ENCODE measurements around the gene JAG2.

JAG2 gene

DNA sequence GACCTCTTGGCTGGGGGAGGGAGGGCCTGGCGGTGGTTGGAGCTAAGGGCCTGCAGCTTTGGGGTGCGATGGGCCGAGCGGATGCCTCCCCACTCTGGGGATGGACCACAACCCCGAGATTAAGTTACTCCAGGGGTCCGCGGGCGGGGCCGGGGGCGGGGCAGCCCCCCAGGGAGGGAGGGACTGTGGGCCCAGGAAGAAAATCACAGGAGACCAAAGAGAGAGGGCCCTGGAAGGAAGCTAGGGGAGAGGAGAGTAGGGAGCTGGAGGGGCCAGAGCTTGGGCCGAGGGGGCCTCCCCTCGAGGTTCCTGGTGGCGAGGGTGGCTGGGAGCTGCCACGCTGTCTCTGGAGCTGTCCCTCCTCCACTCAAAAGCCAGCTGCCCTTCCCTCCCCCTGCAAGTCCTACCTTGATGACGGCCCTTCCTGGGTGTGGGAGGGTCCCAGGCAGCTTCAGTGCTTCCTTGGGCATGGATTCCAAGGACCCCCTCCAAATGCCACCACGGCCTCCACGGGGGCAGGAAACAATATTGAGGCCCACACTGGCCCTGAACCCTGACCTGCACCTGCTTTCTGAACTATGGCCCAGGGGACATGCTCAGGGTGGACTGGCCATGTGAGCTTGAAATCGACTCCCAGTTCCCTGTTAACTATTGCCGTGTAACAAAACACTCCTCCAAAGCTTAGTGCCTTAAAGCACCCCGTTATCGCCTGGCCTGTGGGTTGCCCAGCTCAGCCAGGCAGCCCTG is 13.1 kb upstream of the JAG2 start:
- DNase-seq: no peak

GRCh38 chr14:105180592-105181548 is 12.3 kb upstream of the JAG2 start, which contains the start of gene NUDT14:
TSS of gene NUDT14 (minus strand) at chr14:105181312. CDS start at chr14:105181209, 103 bp downstream.
- DNase-seq: peak; percentile 19

GRCh38 chr14:105179191-105179590 is 10.6 kb upstream of the JAG2 start:
- no peak for DNase-seq

DNA sequence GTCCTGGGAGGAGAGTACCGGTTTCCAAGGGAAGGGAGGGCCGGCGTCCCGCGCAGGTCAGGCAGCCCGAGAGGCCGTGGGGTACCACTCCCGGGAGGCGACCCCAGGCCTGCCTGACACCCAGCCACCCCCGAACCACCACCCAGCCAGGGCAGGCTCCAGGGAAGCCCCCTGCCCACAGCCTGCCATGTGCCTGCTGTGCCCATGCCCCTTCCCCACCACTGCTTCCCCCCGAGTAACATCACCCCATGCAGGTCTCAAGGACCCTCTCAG is 10.2 kb upstream of the JAG2 start:
- no peak for DNase-seq

GRCh38 chr14:105178069-105178867 is 9.7 kb upstream of the JAG2 start:
- DNase-seq: no peak

DNA sequence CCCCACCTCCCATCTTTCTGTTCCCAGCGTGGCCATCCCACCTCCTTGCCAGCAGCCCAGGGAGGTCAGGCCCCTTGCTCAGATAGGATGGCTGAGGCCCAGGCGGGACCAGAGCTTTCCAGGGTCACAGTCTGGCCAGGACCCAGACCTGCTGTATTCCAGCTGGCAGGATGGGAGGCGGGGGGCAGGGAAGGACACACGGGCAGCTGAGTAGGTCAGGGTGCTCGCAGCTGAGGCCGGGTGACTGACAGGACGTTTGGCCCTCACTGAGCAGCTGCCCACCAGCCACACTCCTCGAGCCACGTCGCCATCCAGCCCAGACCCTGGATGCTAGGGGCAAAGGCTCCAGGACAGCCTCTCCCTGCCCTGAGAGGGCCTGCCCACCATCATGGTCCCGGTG is 8.5 kb upstream of the JAG2 start:
- DNase-seq: no peak

GRCh38 chr14:105176513-105176912 is 7.9 kb upstream of the JAG2 start:
- DNase-seq: no peak

GRCh38 chr14:105173901-105174894 is 5.6 kb upstream of the JAG2 start:
- DNase-seq: no peak

- no peak for DNase-seq
These were observed 4.6 kb upstream of the JAG2 start for GRCh38 chr14:105173145-105173544.

DNA sequence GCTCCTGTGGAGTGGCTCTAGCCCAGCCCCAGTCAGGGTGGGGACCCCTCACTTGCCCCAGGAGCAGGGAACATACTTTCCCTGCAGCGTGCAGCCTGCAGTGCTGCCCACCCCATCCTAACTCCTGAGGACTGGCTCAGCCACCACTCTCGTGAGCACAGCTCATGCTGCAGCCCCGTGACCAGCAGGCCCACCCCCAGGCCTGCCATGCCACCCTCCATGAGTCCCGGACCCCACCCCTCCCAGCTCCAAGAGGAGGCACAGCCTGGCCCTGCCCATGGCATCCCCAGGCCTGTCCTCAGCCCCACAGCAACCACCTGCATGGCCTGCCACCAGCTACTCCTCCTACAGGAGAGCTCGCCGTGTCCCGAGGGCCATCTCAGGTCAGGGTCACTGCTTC is 3.9 kb upstream of the JAG2 start:
- DNase-seq: no peak

DNA sequence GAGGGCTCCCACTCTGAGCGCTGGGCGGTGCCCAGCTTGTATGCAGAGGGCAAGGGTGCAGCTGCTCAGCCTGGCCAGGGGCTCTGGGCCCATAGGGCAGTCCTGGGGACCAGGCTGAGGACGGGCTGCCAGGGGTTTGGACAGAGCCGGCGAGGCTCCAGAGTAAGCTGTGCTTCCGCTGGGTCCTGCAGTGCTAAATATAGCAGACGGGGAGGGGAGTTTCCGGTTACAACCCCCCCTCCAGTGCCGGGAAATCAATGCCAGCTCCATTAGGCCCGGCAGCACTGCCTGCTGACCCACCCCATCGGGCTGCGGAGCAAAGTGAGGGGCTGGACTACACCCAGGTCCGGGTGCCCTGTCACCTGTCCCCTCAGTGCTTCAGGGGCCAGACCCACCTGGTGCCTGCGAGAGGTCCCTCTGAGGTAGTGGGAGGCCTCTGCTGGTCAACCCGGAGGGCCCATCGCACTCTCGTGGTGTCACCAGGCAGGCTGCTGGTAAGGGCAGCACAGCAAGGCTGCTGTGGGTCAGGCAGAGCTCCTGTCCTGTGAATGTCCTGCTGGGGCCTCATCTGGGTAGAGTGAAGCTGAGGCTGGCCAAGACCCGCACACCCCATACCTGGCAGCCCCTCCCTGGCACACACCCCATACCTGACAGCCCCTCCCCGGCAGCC is 2.6 kb upstream of the JAG2 start:
- DNase-seq: peak; percentile 39

DNA sequence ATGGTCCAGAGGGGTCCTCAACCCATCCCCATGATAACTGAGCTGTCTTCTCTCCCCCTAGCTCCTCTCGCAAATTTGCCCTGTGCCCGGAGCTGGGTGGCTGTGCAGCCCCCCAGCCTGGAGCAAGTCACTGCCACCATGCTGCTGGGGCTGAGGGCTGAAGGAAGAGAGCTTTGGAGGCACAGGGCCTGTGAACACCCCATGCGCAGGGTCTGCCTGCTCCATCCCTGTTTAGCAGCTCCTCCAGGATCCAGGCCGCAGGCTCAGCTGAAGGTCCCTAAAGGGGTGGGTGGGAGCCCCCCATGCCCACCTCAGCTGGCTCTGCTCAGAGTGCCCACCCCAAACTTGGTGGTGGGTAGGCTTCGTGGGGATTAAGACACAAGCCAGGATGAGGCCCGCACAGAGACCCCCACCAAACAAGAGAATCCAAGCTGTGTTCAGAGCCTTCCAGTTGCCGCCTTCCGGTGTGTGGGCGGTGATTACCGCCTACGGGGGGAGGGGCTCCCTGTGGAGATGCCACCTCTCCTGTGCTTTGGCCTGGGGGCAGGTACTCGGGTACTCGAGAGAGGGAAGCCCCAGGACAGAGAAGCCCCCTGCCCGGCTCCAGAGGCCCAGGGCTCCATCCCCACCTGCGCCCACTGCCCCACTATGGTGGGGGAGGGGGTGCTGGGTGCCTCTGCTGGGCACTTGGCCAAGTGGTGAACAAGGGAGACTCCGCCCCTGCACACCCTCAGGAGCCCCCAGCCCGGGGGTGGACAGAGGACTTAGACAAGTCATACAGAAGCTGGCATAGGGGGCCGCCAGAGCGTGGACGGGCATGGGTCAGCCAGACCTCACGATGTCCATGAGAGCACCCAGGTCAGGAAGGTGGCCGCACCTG is 1.4 kb upstream of the JAG2 start:
- no peak for DNase-seq

- no peak for DNase-seq
These were observed 467 bp upstream of the JAG2 start for GRCh38 chr14:105168979-105169507.

- no peak for DNase-seq
These were observed 519 bp downstream of the JAG2 start for GRCh38 chr14:105168093-105168420.

GRCh38 chr14:105167303-105168092 is 1.1 kb downstream of the JAG2 start:
- no peak for DNase-seq

- no peak for DNase-seq
These were observed 1.8 kb downstream of the JAG2 start for GRCh38 chr14:105166571-105167302.

DNA sequence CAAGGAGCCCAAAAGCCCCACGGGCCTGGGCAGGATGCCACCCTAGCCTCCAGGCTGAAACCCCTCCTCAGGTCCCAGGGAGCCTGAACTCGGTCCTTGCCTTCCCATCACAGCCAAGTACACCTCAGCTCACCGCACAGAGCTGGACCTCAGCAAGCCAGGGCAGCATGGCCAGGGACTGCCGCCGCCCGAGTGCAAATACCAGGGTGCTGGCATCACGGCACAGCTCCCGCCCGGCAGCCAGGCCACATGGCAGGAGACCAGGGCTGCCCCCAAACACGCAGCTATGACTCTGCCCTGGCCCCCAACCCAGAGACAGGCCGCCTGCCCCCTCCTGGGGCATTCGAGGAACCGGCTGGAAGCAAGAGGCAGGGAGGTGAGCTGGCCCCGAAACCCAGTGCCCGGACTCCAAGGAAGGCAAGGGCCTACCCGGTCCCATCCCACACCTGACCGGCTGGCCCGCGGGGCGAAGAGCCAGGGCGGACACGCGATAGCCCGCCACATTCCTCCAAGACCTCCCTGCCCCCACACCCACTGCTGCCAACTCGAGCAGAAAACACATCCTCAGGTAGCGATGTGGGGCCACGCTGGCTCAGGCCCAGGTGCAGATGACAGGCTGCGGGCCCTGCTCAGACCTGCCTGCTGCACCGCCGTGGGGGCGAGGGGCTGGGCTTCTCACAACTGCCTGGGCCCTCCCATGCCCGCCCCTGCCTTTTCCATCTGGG is 2.7 kb downstream of the JAG2 start:
- no peak for DNase-seq

- DNase-seq: no peak
These were observed 3.4 kb downstream of the JAG2 start for GRCh38 chr14:105165134-105165704.

Measured in NCI-H2227 treated with DMSO at 0.1 percent for 48 hours (cell line).